Lower leg skin (tissue), 4 donors: ENCODE results near the gene TPSD1. TPM values are rescaled to one million over a fixed set of nuclear protein-coding genes. Genes with fewer than 3 reads are reported as not detected.

Experiments used
- DNase-seq, 2 donors: peaks; one replicate each; pipeline ENCODE4 v3.0.0-alpha.2; 2019; ENCODE audit warnings: low spot score in 2 of 2
- H3K4me3 ChIP-seq: fragments of 200-600 bp; sonication (generic); 2 replicates; pipeline ENCODE4 v1.5.1; 2017; ENCODE audit warnings: mild to moderate bottlenecking, low read depth; ENCODE audit not compliant: poor library complexity, severe bottlenecking
- CTCF ChIP-seq, 3 donors: fragments of 450-650 bp; IDR thresholded peaks; one replicate each; pipeline ENCODE4 v1.5.1; 2016; ENCODE audit warnings: antibody characterized with exemption in 3 of 3, mild to moderate bottlenecking in 3 of 3, moderate library complexity in 2 of 3
- POLR2A ChIP-seq, 2 donors: fragments of 450-650 bp; IDR thresholded peaks; one replicate each; pipeline ENCODE4 v1.6.1; 2016 to 2017; ENCODE audit warnings: antibody characterized with exemption in 2 of 2, mild to moderate bottlenecking in 1 of 2, moderate library complexity in 1 of 2
- WGBS, 2 donors: methylation state at CpG; one replicate each; pipeline ENCODE4 v1.1.5; 2018; 5-methylcytosine and 5-hydroxymethylcytosine counted together
- intact Hi-C: fragments of 100-400 bp; cut with DNase I; formaldehyde crosslinking; loops from one replicate; pipeline ENCODE4 v1.15.0; 2023; ENCODE audit warnings: low total_unique reads
- total RNA-seq, 4 donors: library from RNA; depleted of rRNA; stranded (reverse); fragments of >200 nt; gene quantifications; one replicate each; pipeline ENCODE4 v1.1.0, GENCODE V29; 2016

The TPSD1 gene
- total RNA-seq, 4 donors from 2014 or later: 0.93 to 7.1 (median 2.4) TPM

- 52 to 54% methylated on average over 8 of the region's 8 CpGs for WGBS, 2 donors
- DNase-seq: no peak
Measured at GRCh38 chr16:1280783-1281182, 24.9 kb downstream of the TPSD1 start.

GRCh38 chr16:1281517-1281916 lies 25.6 kb downstream of the TPSD1 start:
- no peak for DNase-seq
- H3K4me3 ChIP-seq: no peak overlapping the region
- intact Hi-C loops: no loop called here
- TF ChIP-seq POLR2A (IDR thresholded peaks at IDR 0.05): no peak
- TF ChIP-seq CTCF (IDR thresholded peaks at IDR 0.05): no peak
- 73 to 77% methylated on average over 15 to 16 of the region's 16 CpGs for WGBS, 2 donors

More at GRCh38 chr16:1280783-1281182, 24.9 kb downstream of the TPSD1 start:
- intact Hi-C loops: no loop called here
- H3K4me3 ChIP-seq: no peak overlapping the region
- TF ChIP-seq POLR2A (IDR thresholded peaks at IDR 0.05) (no peak), CTCF (IDR thresholded peaks at IDR 0.05) (no peak)

GRCh38 chr16:1282324-1282973 lies 26.6 kb downstream of the TPSD1 start:
- H3K4me3 ChIP-seq: no peak overlapping the region
- DNase-seq: no peak
- WGBS, 2 donors: 66% methylated on average over 9 to 17 of the region's 17 CpGs
- intact Hi-C loops: no loop called here
- TF ChIP-seq CTCF (IDR thresholded peaks at IDR 0.05) (no peak), POLR2A (IDR thresholded peaks at IDR 0.05) (no peak)

- TF ChIP-seq CTCF (IDR thresholded peaks at IDR 0.05): no peak
- TF ChIP-seq POLR2A (IDR thresholded peaks at IDR 0.05): no peak
- H3K4me3 ChIP-seq: no peak overlapping the region
- intact Hi-C loops: no loop called here
- 49 to 52% methylated on average over 14 to 17 of the region's 17 CpGs for WGBS, 2 donors
- no peak for DNase-seq
Measured at GRCh38 chr16:1283296-1283695, 27.4 kb downstream of the TPSD1 start.

- no peak for DNase-seq
- intact Hi-C loops: no loop called here
- WGBS, 2 donors: 65 to 75% methylated on average over 12 to 16 of the region's 16 CpGs
- no peak overlapping the region for H3K4me3 ChIP-seq
- no peak for TF ChIP-seq POLR2A (IDR thresholded peaks at IDR 0.05)
- no peak for TF ChIP-seq CTCF (IDR thresholded peaks at IDR 0.05)
Measured at GRCh38 chr16:1283996-1284616, 28.2 kb downstream of the TPSD1 start.
